GM10847 (cell line): Measurements from ENCODE around the gene MVD.

Experiments
- POLR2A ChIP-seq: IDR thresholded peaks from 2 replicates; pipeline ENCODE4 v1.6.1; 2011; ENCODE audit not compliant: insufficient read length; ENCODE audit errors: extremely low read depth

The MVD gene

GRCh38 chr16:88645455-88645854 is 17.4 kb downstream of the MVD start:
- no peak for TF ChIP-seq POLR2A

GRCh38 chr16:88643644-88643932 is 19.3 kb downstream of the MVD start:
- no peak for TF ChIP-seq POLR2A

GRCh38 chr16:88642881-88643643 is 19.8 kb downstream of the MVD start:
- TF ChIP-seq POLR2A, result no peak

GRCh38 chr16:88640498-88641247 is 22.2 kb downstream of the MVD start:
- no peak for TF ChIP-seq POLR2A

GRCh38 chr16:88640039-88640495 is 22.8 kb downstream of the MVD start:
- TF ChIP-seq POLR2A, result no peak

GRCh38 chr16:88639231-88640038 is 23.5 kb downstream of the MVD start:
- no peak for TF ChIP-seq POLR2A

- no peak for TF ChIP-seq POLR2A
Observed at GRCh38 chr16:88638323-88639230, 24.3 kb downstream of the MVD start, which contains the start of gene IL17C. Gene IL17C, plus strand, starts transcription at chr16:88638572. Its CDS starts 70 bp downstream, at chr16:88638642.

GRCh38 chr16:88636488-88637265 is 26.2 kb downstream of the MVD start:
- no peak for TF ChIP-seq POLR2A

- no peak for TF ChIP-seq POLR2A
Observed at GRCh38 chr16:88635671-88636319, 27.1 kb downstream of the MVD start.

- TF ChIP-seq POLR2A, result no peak
Observed at GRCh38 chr16:88634994-88635670, 27.8 kb downstream of the MVD start.

GRCh38 chr16:88634141-88634993 is 28.5 kb downstream of the MVD start:
- no peak for TF ChIP-seq POLR2A

GRCh38 chr16:88633684-88634140 is 29.2 kb downstream of the MVD start:
- TF ChIP-seq POLR2A, result no peak
